ENCODE measurements around the gene KRTAP4-4.
"Not testable (repeated sequence)": the region's sequence is repeated elsewhere in the genome, so short reads cannot be mapped to it uniquely, and the experiment has no call there.

DNA sequence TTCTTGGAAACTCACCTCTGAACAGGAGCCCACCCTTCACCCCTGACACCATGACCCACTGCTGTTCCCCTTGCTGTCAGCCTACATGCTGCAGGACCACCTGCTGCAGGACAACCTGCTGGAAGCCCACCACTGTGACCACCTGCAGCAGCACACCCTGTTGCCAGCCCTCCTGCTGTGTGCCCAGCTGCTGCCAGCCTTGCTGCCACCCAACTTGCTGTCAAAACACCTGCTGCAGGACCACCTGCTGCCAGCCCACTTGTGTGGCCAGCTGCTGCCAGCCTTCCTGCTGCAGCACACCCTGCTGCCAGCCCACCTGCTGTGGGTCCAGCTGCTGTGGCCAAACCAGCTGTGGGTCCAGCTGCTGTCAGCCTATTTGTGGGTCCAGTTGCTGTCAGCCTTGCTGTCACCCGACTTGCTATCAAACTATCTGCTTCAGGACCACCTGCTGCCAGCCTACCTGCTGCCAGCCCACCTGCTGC lies 29.3 kb upstream of the KRTAP4-4 start, which contains the start of gene KRTAP9-1:
- TF ChIP-seq EZH2 (IDR thresholded peaks at IDR 0.05; ENCODE audit: insufficient read depth, poor library complexity, severe bottlenecking); EZH2phosphoT487 (IDR thresholded peaks at IDR 0.05; ENCODE audit: insufficient read depth, low read depth): not testable (repeated sequence)

All from GM23248 (cell line).